ENCODE data around the gene C1orf185.
"Not testable (repeated sequence)": the region's sequence is repeated elsewhere in the genome, so short reads cannot be mapped to it uniquely, and the experiment has no call there.

Gene C1orf185

DNA sequence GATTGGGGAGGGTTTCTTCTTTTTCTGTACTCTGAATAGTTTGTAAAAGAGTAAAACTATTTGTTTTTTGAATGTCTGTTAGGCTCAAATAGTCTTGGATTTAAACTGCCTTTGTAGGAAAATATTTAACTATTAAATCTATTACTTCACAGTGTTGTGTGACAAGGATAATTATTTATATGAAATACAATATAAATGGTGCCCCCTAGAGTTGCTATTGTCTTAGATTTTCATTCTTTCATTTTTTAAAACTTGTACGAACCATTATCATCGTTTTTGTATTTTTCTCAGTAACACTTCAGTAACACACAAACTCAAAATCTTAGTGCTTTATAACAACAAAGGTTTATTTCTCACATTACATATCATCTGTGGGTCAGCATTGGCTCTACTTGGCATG lies 37.4 kb downstream of the C1orf185 start:
- DNase-seq, result no peak

DNA sequence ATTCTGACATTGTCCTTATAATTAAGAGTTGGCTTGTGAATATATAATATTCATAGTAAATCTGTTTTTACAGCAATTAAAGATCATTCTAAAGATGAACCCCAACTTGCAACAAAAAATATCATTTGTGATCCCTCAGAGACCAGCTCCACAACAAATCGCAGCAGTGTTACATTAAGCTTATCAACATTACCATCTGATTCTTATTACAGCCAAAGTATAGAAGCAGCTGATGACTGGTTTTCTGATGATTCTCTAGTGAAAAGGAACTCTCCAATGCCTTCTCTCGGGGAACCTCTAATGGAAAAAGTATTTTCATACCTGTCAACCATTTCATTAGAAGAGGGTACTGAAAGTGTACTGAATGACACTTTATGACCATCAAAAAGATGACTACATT lies 45.4 kb downstream of the C1orf185 start:
- no peak for DNase-seq

DNA sequence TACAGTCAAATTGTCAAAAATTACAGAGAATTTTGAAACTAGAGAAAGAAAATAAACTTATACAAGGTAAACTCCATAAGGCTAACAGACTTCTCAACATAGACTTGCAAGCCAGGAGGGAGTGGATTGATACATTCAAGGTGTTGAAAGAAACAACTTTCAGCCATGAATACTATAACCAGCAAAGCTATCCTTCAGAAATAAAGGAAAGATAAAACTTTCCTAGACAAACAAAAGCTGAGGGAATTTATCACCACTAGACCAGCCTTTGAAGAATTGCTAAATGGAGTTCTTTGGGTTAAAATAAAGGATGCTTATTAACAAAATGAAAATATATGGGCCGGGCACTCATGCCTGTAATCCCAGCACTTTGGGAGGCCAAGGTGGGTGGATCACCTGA lies 52.7 kb downstream of the C1orf185 start:
- no peak for DNase-seq

DNA sequence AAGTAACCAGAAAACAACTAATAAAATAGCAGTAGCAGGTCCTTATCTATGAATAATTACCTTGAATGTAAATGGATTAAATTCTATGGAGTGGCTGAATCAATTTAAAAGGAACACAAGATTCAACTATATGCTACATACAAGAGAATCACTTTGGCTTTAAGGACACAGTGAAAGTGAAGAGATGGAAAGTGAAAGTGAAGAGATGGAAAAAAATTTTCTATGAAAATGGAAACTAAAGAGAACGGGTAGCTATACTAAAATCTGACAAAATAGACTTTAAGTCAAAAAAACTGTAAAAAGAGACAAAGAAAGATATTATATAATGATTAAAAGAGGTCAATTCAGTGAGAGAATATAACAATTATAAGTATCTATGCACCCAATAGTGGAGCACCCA lies 54.7 kb downstream of the C1orf185 start:
- no peak for DNase-seq

DNA sequence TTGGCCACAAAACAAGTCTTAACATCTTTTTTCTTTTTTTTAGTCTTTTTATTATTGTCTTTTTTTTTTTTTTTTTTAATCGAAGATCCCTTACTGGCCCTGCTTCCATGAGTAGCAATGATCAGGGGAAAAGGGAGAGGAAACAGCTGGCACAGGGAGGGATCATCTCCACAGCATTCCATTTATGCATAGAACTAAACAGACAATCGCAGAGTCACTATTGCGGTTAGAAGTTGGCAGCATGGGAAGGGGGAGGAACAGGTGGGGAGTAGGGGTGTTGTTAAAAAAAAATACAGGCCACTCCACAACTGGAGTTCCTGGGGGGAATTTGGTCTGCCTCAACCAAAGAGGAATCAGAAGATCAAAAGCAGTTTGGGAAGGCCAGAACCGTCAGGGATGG lies 55.4 kb downstream of the C1orf185 start:
- no peak for DNase-seq

DNA sequence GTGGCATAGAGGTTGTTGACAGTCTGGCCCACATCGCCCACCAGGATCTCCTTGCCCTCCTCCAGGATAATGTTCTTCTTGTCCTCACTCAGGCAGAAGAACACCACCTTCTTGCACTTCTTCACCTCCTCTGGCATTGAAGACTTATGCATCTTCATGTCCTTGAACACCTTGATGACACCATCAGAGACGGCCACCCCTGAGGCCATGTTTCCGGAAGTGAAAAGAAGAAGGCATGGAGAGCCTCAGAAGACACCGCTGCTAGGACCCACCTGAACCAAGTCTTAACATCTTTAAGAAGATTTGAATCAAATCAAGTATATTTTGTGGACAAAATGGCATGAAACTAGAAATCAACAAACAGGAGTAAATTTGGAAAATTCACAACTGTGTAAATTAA lies 56.2 kb downstream of the C1orf185 start:
- no peak for DNase-seq

DNA sequence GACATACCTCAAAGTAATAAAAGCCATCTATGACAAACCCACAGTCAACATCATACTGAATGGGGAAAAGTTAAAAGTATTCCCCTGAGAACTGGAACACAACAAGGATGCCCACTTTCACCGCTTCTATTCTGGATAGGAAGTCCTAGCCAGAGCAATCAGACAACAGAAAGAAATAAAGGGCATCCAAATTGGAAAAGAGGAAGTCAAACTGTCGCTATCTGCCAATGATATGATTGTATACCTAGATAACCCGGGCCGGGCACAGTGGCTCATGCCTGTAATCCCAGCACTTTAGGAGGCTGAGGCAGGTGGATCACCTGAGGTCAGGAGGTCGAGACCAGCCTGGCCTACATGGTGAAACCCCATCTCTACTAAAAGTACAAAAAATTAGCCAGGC lies 60.5 kb downstream of the C1orf185 start:
- not testable (repeated sequence) for DNase-seq

DNA sequence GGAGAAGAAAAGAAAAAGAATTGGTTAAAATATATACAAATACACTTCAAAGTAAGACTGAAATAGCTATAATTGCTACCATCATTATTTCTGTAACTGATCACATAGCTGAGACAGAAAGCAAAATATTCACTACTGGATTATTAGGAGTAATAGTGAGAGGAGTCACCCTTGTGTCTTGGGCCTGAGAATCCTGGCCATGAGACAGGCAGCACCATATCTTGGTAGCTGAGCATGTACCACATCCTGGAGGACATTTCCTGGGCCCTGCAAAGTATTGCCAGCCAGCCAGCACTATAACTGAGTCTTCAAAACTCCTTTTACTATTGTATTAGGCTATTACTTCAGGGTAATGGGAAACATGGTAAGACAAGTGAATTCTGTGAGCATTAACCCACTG lies 63.5 kb downstream of the C1orf185 start:
- DNase-seq, result no peak

DNA sequence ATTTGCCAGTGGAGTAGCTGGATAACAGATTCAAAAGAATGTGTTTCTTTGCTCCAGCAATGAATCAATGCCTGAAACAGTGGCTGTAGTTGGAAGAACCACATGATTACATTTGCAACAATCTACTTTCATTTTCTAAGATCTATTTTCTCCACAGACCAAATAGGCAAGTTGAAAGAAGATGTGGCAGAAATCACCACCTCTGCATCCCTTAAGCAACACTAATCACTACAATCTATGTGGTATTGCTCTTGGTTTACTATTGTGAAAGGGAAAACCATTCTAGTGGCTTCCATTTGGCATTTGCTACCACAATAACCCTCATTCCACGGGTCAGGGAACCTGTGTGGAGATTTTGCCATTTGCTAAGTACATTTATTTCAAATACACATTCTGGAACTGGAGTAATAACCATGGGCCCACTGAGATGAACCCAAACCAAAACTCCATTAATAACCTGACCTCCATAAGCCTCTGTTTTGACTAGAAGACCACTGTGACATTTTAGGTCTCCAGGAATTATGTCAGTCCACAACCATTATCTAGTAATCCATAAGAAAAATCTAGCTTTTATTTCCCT lies 66.3 kb downstream of the C1orf185 start:
- DNase-seq, result no peak

DNA sequence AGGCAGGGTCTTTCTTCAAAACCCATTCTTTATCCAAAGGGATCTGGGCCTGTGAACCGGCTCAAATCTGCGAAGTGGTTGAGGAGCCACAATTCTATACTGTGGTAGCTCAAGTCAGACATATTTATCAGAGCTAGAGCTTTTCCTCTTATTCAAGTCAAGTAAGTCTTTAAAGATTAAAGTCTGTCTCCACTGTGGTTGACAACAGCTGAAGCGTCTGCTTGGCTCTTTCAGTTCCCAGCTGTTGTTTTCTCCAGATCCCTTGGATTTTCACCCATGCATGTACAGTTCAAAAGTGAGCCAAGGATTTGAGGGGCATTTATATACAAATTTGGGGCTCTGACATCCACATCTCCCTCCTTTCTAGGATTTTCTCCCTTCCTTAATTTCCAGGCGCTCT lies 66.9 kb downstream of the C1orf185 start:
- DNase-seq, result no peak

DNA sequence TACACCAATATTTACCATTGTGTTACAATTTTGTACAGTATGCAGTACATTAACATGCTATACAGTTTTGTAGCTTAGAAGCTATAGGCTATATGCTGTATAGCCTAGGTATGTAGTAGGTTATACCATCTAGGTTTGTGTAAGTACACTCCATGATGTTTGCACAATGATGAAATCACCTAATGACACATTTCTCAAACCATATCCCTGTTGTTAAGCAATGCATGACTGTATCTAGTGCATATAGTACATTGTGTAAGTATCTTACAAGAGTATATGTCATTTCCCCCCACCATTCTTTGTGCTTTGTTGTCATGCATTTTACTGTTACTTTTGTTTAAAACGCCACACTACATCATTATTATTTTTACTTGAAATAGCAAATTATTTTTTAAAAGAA lies 68.3 kb downstream of the C1orf185 start:
- DNase-seq, result no peak

DNA sequence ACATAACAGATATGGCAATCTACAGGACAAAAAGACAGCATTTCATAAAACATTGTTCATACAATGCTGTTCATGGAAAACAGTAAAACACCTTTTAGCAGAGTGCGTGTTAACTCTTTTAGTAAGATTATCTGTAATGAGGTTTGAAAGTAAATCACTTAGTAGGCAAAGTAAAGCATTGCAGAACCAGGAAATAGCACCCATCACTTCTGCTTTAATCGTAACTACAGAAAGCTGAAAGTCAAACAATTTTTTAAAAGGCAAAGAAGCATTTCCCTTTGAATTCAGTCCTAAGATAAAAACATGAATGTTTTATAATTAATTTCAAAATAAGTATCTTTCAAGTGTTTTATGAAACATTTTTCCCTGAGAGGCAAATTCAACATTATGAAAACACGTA lies 70.8 kb downstream of the C1orf185 start:
- no peak for DNase-seq

DNA sequence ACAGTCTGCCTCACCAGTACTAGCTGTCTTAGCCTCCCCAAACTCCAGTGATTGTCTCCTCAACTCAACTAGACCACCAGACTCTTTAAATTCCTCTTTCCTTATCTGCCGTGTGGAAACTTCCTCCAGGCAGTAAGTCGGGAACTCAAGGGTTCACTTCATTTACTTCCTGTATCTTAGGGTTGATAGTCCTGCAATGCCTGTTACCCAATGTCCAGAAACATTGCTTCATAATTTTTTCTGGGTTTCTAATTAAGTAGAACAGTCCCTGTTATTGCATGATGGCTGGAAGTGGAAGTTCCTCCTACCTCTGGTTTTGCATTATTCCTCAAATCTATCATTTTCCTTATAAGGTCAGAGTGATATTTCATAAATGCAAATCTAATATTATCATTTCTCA lies 73.2 kb downstream of the C1orf185 start:
- no peak for DNase-seq

DNA sequence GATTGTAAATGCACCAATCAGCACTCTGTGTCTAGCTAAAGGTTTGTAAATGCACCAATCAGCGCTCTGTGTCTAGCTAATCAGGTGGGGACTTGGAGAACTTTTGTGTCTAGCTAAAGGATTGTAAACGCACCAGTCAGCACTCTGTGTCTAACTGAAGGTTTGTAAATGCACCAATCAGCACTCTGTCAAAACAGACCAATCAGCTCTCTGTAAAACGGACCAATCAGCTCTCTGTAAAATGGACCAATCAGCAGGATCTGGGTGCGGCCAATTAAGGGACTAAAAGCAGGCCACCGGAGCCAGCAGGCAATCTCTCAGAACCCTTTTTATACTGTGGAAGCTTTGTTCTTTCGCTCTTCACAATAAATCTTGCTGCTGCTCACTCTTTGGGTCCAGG lies 76.0 kb downstream of the C1orf185 start:
- DNase-seq, result not testable (repeated sequence)

DNA sequence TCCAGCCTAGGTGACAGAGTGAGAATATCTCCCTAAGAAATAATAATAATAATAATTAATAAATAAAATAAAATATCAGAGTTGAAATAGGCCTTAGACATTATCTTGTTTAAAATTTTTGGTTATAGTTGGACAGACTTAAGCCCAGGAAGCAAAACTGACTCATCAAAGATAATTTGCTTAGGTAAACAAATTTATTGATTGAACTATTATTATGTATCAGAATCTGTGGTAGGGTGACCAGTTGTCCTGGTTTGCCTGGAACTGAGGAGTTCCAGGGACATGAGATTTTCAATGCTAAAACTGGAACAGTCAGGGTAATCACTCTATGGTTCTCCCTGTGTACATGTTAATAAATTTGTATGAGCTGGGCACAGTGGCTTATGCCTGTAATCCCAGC lies 86.2 kb downstream of the C1orf185 start:
- DNase-seq, result no peak

DNA sequence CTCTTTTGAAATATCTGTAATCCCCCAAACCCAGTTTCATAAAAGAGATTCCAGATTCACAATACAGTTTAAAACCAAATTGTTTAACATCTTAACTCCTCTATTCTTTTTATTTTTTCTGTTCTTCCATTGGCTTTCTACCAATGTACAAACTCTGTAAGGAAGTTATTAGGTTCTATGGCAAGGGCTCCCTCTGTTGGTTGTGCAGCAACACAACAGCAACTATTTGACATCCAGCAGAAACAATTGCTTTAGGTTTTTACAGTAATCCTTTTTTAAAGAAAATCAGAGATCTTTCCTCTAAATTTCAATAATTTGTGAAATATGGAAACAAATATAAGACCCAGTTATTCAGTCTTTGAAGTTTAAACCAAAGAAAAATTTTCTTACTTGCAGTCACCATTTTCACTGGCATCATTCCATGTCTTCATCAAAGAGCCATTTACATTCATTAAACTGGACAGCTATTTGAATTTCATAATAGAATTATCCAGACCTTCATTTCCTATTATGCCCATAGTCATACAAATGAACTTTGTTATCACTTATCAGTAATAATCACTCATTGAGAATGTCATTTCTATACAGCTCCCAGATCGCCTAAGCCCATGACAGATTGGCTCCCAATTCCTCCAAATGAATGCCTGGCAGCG lies 87.5 kb downstream of the C1orf185 start:
- peak; percentile 21 for DNase-seq

DNA sequence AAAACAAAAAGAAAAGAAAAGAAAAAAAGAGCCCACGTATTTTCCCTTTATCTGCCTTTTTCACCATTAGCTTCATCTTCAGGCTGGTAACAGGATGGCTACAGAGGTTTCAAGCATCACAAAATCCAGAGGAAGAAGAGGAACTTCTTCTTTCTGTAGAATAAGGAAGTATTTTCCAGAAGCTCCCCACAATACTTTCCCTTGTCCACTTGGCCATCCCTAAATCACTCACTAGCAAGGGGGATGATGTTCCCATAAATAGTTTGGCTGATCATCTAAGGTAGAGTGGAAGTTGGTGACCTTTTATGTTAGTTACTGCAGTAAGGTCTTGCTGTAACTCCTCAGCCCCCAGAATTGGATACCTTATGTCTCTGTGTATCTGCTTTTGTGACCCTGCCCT lies 88.9 kb downstream of the C1orf185 start:
- no peak for DNase-seq

DNA sequence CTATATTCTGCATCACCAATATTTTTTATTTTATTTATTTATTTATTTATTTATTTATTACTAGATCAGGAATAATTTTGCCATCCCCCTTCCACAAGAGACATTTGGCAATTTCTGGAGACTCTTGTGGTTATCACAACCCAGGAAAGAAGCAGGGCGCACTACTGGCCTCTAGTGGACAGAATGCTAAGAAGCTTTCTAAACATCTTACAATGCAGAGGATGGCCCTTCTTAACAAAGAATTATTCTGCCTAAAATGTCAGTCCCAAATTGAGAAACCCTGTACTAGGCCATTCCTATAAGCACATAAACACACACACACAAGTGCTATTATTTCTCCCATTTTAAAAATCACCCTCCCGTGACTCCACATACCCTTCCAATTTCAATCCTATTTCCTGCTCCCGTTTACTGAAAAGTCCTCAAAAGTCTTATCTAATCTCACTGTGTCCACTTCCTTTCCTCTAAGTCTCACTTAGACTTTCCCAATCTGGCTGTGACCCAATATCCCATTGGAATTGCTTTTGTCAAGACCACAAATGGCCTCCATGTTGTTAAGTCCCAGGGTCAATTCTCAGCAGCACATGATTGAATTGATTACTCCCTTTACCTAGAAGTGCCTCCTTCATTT lies 90.3 kb downstream of the C1orf185 start:
- peak; percentile 31 for DNase-seq

DNA sequence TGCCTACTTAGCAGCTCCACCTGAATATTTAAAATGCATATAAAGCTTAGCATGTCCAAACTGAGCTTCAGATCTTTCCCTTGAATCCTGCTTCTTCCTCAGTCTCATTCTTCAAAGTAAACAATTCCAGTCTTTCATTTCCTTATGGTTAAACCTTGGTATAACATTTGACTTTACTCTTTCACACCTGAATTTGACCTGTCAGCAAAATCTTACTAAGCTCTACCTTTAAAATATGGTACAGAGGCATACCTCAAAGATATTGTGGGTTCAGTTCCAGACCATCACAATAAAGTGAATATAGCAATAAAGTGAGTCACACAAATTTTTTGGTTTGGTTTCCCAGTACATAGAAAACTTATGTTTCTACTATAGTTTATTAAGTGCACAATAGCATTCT lies 91.5 kb downstream of the C1orf185 start:
- DNase-seq, result no peak

All from DMS153 (cell line).